NCI-H2196 treated with DMSO at 0.1 percent for 48 hours (cell line): ENCODE measurements around the gene FAM78A.

ENCODE experiments used
- DNase-seq: peaks from one replicate; lab custom pipeline; 2025; ENCODE audit not compliant: unreplicated experiment; lab: John Stamatoyannopoulos, UW

The FAM78A gene

DNA sequence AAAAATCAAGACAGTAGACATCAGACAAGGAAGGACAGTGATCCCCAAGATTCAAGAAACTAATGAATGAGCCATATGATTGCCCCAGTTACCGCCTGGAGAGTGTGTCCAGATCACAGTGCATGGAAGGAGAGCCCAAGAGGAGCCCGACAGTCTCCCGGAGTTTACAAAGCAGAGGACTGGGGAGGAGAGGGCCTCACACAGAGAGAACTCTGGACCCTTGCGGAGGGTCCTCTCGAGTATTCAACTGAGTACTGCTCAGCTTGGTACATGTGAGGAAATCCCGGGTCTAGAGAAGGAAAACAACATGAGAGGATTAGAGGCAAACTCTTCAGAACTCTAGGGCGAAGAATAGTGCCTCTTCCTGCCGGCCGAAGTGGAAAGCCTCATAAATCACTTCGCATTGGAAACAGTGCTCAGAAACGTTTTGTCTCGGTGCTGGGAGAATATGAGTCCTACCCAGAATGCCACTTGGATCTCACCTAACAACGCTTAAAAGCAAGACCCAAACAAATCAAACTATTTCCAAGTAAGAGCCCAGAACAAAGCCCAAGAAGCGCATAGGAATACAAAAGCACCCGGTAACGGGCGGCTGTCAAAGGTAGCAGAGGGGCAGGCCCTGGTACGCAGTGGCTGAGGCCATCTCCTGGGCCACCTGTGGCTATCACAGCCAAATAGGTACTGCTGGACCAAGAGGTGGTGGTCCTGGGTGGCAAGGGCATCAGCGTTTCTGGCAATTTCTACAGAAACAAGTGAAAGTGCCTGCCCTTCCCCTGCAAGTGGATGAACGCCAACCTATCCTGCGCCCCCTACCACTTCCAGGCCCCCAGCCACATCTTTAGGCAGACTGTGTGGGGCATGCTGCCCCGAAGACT lies 36.0 kb downstream of the FAM78A start:
- DNase-seq, result no peak

DNA sequence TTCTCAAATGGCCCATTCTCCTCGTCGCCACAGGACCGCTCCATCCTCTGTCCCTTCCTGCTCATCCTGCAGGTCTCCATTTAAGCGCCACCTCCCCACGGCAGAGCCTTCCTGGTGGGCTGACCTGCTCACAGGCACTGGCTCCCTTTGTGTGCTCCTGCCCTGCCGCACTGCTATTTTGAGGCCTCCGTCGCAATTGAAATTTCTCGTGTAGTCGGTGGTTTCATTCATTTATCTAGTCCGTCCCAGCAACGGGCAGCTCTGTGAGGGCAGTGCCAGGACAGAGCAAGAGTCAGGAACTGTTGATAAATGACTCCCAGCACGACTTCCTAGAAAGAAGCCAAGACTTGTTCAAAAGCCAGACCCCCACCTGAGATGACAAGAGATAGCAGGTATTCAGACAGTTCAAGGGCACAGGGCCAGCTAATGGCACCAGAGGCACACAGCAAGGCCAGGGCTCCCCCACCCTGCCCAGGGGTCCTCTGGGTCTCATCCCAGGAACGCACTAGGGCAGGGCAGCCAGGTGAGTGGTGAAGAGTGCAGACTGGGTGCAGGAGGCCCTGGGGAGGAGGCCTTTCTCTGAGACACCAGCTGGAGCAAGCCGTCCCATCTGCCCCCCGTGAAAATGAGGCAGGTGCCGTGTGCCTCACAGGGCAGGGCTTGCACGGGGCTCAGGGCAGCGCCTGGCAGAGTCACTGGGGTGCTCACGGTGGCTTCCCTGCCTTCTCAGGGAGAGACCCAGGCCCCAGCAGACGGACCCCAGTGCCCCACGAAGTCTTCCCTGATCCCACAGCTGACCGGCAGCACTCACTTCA lies 36.9 kb downstream of the FAM78A start:
- DNase-seq, result no peak

DNA sequence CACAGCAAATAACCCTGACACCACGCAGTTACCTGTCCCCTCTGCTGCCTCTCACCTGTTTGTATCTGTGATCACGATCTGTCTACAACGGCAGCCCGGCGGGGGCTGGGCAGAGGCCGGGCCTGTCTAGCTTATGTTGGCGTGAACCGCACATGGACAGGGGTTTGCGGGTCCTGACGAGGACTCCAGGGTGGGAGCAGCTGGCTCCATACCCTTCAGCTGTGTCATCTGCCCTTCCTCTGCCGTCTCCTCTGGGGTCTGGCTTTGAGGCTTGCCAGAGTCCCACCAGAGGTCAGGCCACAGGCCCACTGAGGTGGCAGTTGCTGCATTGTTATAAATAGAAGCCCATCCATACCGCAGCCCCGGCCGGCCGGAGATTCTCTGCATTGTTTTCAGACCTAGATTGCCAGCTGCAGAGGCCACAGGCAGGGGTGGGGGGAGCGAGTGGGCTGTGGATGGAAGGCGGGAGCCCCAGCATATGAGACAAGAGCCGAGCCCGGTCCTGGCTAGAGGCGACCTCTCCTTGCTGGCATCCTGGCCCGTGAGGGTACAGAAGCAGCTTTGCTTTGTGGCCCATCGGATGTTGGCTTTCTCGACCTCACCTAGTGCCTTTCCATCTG lies 37.8 kb downstream of the FAM78A start:
- no peak for DNase-seq

DNA sequence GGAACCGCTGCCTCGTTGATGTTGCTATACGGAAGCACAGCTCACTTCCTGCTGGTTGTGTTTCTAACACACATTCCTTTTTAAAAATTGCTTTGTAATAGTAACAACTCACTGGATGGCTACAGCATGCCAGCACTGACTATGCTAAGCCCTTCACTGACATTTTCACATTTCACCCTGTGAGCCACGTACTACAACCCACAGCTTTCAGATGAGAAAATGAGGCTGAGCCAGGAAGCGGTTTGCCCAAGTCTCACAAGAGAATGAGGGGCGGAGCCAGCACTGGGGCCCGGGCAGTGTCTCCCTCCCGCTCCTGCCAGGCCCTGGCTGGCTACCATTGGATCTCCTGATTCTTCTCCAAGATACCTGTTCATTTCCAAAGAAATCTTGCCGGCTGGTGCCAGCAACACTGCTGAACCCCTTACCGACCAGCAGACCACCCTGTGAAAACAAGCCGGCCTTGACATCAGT lies 38.3 kb downstream of the FAM78A start:
- DNase-seq, result no peak

DNA sequence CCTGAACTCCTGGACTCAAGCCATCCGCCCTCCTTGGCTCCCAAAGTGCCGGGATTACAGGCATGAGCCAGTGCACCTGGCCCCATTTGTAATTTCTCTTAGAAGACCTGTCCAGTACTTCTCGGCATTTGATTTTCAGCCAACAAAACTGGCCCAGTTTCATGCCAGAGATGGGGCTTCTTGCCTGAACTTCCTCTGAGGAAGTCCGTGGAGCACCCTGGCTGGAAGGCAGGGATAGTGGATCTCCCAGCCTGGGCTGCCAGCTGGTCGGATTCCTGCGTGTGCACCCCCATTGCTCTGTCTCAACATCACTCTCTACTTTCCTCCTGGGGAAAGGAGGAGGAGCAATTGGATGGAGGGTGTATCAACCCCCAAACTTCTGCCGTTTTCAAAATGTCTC lies 39.0 kb downstream of the FAM78A start:
- no peak for DNase-seq

DNA sequence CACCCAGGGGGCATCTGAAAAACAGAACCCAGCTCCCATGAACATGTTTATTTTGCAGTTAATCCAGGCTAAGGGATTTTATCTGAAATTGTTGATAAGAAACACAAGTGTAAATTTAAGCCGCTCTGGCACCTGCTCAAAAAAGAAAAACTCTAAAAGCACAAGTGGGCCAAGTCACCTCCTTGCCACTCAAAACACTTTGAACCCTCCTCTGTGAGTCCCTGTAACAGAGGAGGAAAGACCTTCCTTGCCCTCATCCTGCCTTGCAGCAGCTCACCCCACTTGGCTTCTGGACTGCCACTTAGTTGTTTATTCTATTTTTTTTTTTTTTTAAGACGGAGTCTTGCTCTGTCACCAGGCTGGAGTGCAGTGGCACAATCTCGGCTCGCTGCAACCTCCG lies 39.5 kb downstream of the FAM78A start:
- DNase-seq, result no peak

DNA sequence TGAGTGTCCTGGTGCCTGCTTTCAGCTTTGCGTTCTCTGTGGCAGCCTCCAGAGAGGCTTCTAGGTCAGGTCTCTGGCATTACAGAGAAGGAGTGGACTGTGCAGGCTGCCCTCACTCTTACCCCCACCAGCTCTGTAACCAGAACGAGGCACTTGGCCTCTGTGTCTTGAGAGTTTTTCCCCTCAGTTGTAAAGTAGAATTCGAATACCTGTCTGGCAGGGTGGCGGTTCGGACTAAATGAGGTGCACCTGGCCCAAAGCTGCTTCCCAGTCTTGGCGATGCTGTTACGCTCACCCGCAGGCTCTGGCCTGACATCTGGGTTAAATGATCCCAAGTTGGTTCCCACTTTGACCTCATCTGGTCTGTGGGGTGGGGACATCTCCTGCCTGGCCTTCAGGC lies 40.1 kb downstream of the FAM78A start:
- DNase-seq, result no peak

DNA sequence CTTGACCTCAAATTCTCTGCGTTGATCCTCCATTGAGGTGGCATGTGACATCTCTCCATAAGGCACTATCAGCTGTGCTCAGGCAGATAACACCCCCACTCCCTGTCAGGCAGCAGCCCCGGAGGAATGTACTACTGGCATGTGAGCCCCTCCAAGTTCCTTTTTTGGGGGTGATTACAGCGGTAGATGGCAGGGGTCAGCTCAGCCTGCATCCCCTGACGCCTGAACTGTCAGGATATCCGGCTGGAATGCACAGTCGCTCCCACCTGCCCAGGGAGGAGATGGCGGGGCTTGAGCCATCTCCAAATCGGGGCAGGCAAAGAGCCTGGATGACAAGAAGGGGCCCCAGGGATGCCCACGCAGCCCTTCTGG lies 40.8 kb downstream of the FAM78A start:
- no peak for DNase-seq

DNA sequence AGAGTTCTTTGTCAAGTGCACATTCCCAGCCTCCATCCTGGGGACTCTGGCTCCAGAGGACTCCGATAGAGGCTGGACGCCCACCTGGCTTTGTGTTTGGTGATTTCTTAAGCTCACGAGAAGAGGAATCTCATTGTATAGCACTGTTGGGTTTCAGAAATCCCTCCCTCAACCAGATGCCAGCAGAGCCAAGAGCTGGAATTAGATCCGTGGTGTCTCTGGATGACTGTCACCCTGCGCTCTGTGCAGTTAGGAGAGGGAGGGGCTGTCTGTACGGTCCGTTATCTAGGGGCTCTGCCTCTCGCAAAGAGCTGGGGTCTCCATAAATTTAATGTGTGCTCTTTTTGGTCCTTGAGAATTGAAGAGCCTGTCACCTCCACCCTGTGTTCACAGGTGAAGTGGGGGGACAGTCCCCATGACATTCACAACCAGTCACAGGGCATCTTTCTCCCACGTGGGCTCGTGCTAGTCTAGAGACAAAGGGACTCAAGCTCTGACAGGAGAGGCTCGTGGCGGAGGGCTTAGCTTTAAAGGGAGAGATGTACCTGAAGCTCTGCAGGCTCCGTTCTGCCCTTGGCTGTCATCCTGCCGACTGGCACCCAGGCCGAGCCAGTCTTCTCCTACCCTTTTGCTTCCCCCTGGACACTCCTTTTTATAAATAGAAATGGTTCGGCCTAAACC lies 41.4 kb downstream of the FAM78A start:
- no peak for DNase-seq

DNA sequence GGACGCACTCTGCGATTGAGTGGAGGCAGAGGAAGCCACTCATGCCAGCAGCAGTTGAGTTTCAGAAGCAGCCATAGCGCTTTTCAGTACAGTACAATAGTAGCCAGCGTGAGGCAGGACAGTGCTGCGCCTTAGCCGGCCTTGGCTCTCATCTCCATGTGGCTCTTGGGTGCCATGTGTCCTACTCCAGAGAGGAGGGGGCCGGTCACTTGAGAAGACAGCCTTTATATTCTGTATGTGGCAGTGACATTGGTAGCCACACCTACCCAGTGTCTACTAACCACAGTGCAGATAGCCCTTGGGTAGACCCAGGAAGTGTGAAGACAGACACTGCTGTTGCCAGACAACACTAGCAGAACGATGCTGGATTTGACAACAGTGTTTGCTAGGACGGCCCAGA lies 42.3 kb downstream of the FAM78A start:
- DNase-seq, result no peak

DNA sequence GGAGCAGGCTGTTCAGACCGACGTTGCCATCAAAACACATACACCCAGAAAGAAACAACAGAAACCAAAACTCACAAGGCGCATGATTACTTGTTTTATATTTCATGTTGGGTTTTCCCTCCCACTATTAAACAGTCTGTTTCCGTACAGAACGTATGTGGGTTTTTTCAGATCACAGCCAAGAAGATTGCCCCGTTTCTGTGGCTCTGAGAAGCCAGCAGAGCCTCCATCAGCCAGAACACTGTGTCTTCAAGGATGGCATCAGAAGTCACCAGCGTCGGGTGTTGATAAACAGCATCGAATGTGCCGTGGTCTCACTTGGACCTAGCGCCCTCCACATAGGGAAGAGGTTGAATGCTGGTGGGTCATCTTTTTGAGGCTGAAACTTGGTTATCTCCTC lies 42.8 kb downstream of the FAM78A start:
- DNase-seq, result no peak

DNA sequence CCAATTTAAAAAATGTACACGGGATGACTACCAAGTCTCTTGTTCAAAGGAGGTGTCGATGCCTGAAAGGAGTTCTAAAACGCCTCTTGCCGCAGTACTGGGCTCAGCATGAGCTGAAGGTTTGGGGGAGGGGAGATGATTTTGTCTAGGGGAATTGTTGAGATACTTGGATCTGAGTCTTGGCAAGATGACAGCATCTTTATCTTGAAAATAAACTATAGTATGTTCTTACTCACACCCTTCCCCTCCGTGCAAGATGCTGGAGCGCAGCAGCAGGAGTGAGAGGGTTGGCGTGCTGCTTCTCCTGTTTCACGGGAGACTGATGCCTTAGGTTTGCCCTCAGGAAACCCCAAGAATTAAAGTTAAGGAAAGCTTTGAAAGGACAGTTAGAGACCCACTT lies 47.3 kb downstream of the FAM78A start:
- no peak for DNase-seq

DNA sequence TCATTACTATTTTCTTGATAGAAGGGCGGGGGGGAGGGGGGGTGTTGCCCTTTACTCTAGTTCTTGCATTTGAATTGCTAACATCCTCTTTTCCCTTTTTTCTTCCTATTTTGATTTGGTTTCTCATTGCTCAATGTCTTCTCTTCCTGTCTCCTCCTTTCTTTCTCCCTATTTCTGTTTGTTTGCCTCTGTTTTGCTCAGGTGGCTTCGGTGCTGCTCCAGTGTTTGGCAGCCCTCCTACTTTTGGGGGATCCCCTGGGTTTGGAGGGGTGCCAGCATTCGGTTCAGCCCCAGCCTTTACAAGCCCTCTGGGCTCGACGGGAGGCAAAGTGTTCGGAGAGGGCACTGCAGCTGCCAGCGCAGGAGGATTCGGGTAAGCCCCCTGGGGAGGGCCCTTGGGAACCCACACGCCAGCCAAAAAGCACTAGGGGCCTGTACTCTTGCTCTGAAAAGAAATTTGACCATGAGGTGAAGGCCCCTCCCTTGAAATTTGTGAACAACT lies 48.3 kb downstream of the FAM78A start:
- no peak for DNase-seq

DNA sequence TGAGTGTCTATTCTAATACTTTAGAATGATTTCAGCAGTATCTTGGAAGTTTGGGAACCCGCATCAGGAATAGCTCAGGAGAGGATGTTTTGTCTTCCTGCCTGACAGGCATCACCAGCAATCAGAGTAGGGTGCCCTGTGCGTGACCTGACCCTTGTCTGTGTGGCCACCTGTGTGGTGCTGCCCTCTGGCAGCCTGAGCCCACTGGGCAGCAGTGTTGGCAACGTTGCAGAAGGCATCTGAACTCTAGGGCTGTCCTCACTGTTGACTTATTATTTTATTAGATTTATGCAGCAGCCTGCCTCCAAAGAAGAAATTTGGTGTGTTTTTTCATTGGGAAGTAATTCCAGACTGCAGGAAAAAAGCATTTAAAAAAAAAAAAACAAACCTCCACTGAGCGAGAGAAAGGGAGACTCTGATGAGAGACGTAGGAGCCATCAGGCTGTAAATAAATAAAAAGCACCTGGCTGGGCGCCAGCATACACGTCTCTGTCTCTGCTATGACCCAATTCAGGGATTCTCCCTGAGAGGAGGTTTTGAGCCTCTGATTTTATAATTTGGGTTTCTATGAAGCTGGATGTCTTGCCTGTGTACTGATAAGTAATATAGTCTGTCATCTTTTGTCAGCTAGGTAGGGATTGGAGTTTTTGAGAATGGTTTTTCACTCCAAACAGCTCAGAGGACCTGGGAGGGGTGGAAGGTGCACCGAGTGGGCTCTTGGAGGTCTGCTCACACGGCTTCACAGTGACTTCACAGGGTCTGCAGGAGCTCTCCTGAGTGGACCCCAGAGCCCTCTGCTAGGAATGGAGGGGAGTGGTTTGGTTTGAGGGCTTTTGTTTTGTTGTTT lies 49.0 kb downstream of the FAM78A start:
- DNase-seq, result peak; percentile 20

DNA sequence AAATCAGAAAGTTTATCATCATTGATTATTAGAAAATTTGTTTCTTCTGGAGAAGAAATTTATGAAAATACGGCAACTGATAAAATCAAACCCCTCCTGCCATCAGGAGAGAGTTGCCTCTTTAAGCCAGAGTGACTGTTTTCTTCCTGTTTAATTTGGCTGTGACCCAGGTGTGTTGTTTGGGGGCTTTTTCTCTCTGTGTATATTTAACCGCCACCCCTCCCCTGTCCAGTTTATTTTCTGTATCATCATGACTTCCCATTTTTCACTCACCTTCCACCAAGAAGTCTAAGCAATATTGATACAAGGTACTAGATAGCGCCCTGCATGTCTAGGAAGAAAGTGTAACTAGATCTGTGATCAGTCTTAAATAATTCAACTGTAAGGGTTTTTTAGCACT lies 50.1 kb downstream of the FAM78A start:
- no peak for DNase-seq

DNA sequence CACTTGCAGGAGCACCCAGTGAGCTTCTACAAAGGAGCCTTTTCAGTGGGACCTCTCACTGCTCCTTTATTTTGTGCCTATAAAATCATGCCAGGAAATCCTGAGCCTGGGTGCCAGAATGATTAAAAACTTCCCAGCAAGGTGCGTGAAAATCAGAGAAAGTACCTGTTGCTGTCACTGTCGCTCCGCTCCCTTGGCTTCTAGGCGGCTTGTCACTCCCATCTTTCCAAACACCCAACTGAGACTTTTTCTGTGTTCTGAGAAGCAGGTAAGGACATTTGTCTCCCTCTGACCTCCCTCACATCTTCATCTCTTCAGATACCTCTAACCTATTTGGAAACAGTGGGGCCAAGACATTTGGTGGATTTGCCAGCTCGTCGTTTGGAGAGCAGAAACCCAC lies 53.9 kb downstream of the FAM78A start:
- no peak for DNase-seq

DNA sequence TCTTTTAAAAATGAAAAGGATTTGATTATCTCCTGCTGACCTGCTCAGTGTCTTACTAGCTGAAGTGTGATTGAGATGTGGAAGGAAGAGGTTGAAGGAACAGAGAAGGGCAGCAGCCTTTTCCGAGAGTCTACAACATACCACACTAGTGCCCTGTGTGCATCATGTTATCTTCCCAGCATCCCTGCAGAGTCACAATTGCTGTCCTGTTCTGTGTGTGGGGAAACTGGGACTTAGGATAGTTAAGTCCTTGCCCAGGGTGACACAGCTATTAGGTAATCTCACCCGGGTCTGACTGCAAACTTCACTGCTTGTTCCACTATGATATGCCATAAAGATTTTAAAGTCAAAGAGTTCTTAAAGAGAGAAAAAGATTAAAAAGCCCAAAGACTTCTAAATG lies 55.8 kb downstream of the FAM78A start:
- DNase-seq, result no peak

DNA sequence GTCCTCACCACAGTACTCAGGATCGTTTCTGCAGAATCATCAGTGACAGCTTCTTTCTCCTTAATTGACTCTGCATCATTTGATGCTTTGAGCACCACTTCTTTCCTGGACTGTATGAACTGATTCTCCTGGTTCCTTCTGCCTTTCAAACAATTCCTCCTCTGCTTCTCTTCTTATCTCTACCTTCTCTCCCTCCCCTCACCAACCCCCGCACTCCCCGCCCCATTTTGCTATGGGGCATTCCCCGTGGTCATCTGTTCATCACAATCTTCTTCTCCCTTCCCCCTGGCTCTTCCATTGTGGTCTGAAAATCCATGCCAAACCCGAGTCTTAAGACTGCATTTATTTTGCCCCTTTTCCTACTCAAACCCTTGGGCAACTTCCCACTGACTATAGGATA lies 57.9 kb downstream of the FAM78A start:
- no peak for DNase-seq

DNA sequence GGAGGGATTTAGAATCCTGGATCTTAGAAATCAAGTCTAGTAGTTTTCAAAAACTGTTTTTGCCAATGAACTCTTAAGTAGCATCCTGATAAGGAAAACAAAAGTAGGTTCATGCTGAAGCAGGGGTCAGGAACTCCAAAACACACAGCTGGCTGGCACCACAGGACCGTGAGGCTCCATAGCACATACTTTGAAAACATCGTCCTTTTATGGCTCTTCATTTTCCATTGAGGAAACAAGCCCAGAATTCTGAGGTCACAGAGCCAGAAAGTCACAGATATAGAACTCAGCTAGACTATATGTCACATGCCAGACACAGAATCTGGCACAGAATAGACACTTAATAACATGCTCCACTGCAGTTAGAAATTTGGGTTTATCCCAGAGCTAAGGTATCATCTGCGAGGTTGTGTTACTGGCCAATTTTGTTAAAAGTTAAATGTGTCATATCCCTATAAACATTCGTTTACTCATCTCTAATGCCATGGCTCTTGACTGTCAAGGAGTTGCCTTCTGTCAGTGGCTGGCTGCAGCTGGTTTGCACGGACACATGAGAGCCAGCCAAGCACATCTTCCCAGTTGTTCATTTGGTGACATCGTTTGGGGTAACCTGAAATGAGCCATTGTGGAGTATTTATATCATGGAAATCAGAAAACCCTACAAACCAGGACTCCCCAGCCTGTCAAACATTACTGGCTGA lies 58.8 kb downstream of the FAM78A start:
- DNase-seq, result no peak

DNA sequence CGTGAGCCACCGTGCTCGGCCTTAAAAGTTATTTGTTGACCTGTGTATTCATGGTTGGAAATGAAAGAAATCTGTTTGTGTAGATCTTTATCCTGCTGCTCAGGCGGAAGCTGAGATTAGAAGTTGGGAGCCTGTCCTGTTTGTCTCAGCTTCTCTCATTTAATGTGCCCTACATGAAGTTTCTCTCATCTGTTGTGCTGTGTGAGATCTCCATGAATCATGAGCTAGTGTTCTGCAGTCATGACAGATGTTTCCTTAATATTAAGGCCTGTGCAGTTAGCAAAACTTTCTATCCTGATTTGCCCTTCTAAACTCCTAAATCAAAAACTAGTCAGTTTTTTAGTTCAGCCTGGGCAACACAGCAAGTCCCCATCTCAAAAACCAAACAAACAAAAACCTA lies 59.5 kb downstream of the FAM78A start:
- no peak for DNase-seq
